GM19043 (cell line): Measurements from ENCODE around the gene CD63.

ENCODE experiments used
- ATAC-seq: cut with Tn5 transposase; IDR thresholded peaks from one replicate; pipeline ENCODE4 v1.9.1; 2021; ENCODE audit warnings: low read depth; ENCODE audit not compliant: unreplicated experiment

The CD63 gene

DNA sequence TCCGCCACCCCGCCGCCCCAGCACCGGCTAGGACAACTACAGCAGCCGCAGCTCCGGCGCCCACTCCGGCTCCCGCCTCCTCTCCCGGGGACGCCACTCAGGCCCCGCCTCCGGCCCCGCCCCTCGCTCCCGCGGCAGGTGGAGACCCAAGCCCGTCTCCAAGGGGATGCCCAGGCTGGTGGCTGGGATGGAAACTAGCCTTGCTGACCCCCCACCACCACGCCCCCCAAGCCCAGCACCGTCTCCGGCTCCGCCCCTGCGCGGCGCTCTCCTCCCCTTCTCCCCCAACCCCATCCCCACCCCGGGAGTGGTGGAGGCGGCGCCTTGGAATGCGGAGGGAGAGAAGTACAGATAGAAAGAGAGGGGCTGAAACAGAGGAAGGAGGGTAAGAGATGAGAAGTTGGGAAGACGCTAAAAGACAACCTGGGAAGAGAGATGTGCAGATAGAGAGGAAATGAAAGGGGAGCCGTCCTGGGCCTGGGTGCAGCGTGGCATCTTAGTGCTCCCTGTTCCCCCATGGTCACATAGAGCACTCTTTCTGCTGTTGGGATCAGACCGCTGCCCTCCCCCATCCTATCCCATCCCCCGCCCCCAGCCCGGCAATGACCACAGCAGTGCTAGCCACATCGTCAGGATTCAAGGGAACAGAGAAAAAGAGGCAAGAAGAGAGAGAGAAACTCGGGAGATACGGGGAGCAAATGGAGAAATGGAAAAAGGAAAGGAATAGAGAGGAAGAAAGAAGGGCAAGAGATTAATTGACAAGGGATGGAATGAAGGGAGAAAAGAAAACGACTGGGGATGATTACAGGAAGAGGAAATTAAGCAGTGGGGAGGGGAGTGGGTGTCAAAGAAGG, 20.7 kb downstream of the CD63 start, which contains the start of gene ITGA7:
ITGA7 (minus strand) TSS at position 64 of the 854 bp plus-strand sequence. CDS start 222 bp downstream, outside the sequence.
- ATAC-seq = peak; percentile 58

DNA sequence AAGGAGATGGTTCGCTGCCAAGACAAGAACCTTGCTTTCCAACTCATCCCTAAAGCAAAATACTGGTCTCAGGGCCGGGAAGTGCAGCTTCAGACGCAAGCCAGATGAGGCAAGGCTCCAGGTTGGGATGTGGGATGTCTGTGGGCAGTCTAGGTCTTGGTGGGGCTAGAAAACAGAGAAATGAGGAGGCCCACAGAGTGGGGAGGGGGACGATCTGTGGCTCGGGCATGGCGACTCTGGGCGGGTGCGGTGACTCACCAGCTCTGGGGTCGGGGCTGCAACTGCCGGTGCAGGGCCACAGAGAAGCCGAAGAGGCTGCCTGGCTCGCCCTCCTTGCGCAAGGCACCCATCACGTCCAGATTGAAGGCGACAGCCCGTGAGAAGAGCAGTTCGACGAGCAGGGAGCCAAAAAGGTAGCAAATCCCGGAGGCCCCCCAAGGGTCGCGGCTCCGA, 21.6 kb downstream of the CD63 start:
- ATAC-seq = no peak

DNA sequence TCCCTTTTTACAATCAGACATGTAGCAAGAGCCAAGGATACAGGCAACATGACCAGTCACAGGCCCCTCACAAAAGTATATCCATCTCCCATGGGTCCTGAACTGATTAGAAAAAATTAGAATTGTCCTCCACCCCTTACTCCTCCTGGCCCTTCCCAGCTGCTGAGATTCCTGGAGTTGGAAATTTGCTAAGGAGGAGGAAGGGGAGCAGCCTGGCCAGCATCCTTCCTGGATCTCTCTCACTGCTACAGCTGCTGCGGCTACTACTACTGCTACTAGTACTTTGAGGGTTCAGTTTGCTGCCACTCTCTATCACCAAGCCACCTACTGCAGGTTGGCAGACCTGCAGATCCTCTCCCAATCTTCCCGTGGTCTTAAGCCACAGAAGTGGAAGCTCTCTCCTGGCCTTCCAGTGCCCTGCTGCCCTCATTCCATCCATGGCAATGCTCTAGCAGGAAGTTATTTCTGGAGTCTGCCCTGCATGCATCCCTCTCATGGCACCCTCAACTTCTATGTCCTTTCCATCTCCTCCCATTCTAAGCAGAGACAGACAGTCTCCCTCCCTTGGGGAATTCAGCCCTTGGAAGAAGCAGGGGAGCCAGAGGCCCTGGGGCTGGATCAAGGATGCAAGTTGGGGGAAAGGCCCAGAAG, 22.1 kb downstream of the CD63 start:
- no peak for ATAC-seq

DNA sequence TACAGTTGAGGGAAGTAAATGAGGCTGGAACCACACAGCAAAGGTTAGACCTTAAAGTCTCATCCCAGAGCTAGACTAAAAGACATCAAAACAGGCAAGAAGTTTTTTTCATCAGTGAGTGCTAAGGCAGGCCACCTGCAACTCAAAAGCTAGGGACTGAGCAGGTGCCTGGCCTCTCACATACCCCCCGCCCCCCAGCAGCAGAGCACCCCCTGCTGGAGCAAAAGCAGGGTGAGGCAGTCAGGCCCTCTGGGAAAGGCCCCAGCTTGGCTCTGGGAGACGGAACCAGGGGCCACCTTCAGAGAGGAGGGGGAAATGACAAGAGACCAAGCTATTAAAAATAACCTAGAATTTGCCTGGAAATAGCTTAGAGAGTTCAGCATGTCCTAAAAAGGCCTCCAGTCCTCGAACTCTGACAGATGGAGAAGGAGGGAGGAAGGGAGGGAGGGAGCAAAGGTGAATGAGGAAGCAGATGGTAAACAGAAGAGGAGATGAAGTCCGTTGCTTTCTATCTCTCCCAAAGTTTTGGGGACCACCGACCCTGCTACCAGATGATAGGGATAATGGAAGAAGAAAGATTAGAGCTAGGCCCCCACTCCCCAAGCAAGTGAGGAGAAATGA, 22.9 kb downstream of the CD63 start:
- no peak for ATAC-seq

DNA sequence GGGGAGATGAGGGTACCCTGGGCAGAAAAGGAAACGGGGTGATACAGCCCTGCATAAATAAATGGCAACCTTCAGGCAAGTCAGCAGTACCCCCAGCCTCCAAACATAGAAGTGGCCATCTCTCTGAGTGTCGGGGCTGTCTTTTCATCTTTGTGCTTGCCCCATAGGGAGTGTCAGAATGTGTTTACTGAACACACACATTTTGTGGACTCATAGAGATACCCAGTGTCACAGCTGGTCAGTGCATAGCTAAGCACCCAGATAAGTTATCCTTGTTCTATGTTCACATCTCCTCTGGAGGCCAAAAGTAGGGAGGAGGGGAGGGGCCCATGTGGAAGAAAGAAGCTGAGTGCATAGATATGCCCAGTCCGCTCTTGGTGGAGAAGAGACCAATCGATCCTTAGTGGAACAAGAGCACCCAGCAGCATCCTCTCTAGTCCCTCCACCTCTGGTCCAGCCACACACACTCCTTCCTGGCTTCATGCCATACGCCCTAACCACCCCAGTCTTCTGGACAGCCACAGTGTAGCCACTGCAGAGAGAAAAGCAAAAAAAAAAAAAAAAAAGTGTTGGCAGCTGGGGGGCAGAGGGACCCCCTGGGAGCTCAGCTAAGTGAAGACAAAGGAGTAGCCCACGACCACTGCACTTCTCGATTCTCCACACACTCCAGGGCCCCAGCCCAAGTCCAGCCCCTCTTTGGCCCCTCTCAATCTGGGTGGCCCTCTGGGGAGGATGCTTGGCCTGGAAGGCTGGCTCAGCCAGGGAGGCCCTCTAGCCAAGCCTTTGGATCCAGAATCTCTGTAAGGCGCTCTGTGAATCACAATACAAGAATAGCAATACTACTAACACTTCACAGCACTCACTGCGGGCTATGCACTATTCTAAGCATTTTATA, 23.7 kb downstream of the CD63 start:
- no peak for ATAC-seq

DNA sequence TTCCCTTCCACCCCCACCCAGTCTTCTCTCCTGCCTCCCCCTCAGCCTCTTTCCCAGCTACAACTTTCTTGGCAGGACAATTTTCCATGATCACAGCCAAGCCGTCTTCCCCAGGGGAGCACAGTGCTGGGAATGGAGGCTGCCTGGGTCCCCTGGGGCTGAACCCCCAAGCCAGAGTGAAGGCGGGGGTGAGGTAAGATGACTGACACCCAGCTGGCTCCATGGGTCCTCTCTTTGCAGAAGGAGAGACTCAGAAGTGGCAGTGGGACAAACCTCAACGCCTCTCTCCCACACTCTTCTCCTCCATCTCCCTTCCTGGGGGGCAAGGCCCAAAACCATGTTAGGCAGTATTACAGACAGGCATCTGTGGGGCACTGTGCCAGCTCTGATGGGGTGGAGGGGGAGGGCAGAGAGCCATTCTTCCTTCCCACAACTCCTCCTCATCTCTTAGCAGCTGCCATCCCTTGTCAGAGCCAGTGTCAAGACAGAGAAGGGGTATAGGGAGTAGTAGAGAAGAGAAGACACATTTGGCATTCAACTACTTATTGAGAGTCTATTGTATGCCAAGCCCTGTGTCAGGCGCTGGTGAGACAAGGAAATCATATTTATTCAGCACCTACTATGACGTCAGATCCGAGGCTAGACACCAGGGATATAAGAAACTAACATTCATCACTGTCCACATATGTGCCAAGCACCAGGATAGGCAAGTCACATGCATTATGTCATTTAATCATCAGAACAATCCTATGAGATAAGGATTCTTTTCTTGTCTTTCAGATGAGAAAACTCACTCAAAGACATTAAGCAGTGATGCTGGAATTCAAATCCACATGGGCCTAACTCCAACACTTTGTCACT, 24.7 kb downstream of the CD63 start:
- ATAC-seq = no peak

DNA sequence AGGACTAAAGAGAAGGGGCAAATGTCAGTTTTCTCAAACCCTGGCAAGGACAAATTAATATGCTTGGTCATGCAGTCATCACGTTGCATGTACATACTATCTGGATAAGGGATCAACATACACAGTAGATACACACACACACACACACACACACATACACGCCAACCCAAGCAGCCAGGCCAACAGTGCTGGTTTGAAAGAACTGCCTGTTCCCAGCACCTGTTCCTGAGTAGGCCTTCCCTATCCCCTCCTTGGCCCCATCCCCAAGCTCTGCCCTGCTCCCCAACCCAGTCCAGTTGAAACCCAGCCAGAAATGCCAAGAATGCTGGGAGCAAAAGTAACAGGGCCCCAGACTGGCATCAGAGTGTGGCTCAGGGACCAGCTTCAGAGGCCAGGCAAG, 25.5 kb downstream of the CD63 start:
- ATAC-seq = no peak

DNA sequence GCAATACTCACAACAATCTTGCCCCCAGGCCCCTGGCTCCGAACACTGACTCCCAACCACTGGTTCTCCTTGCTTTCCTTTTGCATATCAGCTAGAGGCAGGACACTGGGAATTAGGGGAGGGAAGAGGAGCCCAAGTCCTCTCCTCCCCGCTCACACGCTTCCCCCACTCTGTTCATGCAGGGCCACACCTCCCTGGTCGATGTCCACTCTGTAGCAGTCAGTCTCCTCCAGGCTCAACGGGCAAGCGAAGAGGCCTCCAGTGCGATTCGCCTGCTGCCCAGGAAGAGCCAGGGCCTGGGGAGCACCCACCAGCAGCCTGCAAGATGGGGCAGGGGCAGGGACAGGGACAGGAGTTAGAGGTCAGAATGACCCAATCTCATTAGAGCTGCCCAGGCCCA, 25.9 kb downstream of the CD63 start:
- no peak for ATAC-seq

DNA sequence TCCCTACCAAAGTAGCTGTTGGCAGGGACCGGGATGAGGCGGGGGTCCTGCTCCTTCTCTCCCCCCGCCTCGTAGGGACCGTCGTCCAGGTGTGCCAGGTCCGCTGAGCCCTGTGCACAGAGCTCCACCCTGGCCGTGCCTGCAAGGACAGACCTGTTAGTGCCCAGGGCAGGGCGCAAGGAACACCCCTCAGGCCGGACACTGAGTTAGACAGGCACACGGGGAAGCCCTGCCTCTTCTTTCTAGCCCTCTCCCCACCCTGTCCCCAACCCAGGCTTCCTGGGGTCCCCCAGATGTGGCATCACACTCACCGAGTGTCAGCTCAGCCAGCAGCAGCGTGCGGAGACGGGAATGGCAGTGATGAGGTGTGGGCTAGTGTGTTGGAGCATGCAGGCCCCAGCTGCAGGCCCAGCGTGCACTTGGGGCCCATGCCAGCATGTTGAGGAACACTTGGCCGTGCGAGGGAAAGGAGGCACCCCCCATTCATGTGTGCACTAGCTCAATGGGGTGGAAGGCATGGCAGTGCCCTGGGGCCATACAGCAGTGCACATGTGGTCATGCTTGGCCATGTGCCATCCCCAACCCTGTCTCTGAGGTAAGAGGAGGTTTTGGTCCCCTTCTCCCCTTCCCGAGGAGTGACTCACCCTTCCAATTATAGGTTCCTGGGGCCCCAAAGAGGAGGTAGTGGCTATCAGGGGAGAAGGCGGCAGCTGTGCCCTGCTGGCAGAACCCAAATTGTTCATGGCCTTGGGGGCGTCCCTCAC, 28.4 kb downstream of the CD63 start:
- ATAC-seq = no peak

DNA sequence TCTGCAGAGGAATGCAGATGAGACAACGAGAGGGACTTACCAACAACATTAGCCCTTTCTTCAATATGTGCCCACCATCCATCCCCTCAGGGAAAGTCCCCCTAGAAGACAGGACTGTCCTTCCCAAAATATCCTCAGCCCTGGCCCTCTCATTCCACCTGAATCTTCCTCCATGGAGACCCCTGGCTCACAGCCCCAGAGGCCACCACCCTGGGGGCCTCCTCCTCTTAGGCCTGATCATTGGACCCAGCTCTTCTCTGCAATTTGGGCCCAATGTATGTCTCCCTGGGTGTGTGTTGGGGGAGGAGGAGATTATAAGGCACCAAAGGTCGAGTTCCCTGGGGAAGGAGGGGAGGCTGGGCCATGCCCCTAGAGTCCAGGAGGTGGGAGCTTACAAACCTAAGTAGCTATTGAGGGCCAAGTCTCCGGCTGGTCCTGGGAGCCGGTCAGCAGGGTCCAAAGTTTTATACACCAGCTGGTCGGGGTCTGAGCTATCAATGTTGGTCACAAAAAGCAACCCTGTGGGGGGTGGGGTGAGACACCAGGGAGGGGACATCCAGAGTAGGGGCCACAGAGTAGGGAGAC, 29.2 kb downstream of the CD63 start:
- no peak for ATAC-seq

DNA sequence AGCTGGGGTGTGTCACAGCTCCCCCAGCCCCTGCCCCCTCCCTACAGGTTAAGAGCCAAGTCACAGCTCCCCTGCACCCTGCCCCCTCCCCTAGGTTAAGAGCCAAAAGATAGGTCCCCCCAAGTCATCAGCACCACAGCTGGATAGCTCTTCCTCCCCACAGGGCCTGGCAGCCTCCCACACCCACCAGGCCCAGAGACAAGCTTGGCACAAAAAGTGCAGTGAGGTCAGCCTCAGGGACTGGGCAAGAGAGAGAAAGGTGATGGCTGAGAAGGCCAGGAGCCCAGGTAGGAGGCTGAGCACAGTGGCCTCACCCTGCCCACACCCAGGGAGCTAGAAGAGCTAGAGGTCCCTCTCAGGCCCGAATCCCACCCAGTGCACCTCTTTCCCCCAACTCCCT, 29.8 kb downstream of the CD63 start:
- no peak for ATAC-seq

DNA sequence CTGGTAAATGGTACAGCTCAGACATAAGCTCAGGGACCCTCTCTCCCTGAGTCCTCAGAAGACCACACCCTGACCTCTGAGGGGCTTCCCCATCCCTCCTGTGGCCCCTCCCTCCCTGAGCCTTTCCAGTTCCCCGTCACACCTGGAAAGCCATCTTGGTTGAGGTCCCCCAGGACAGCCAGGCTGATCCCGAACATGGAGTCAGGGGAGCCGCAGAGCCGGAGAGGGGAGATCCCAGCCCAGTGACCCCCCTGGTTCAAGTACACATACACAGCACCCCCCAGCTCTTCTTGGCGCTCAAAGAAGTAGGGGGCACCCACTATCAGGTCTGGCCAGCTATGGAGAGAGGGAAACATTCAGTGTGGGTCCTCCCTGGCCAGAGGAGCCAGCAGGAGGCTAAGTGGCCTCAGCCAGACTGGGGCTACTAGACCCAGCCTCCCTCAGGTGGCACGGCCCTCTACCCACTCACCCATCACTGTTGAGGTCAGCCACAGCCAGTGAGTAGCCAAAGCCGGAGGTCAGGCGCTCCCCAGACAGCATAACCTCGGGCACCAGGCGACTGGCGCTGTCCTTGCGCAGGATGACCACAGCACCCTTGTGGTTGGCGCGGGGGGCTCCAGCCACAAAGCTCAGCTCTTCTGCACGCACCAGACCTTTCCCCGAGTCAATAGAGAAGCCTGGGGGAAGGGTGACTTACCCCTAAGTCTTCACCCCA, 30.4 kb downstream of the CD63 start:
- no peak for ATAC-seq

DNA sequence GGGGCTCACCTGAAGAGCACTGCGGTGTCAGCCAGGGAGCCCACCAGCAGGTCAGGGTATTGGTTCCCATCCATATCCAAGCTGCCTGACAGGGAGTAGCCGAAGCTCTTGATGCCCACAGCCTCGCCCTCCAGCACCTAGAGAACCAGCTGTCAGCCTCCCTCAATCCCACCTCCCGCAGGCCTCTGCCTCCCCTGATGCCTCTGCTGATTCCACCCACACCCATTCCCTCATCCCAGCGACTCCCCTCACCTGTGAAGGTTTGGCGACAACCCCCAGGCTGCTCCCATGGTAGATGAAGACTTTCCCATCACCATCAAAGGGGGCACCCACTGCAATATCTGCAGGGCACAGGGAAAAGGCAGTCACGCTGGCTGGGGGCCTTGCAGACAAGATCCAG, 31.1 kb downstream of the CD63 start:
- ATAC-seq = no peak

DNA sequence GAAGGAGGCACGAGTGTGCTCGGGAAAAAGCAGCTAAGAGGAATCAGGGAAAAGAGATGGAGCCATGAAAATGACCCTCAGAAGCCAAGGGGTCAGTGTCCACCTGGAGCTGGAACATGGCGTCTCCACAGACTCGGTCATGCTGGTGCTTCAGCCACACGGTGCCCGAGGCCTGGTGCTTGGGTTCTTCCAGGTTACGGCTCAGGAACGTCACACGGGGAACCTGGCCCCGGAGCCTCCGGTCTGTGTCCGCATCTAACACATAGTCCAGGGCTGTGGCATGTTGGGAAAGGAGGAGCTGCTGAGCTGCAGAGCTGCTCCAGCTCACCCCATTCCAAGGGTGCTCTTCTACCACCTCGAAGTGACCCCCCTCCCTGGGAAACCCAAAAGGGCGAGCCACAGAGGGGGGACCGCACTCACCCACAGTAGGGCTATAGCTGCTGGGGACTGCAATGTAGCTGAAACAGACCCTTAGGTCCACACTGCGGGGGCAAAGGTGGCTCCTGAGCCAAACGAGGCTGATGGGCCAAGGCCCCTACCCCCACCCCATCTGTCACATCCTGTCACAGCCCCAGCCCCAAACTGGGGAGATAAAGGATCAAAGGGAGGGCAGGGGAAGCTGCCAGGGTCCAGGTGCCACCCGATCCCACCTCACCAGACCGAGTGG, 31.9 kb downstream of the CD63 start:
- no peak for ATAC-seq

DNA sequence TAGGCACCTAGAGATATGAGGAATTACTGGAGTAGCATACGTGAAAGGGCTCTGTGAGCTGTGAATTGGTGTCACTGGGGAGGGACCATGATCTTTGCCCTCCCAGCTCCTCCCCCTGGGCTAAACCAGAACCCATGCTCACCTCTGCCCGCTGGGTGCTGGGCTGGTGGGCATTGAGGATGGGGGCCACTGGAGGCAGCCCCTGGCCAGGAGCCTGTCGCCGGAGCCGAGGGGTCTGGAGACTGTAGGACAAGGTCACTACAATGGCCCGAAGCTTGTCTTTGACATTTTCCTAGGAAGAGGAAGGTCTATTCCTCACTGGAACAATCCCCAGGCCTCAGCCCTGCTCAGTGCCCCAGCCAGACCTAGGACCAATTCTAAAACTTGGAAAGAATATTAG, 32.7 kb downstream of the CD63 start:
- no peak for ATAC-seq

DNA sequence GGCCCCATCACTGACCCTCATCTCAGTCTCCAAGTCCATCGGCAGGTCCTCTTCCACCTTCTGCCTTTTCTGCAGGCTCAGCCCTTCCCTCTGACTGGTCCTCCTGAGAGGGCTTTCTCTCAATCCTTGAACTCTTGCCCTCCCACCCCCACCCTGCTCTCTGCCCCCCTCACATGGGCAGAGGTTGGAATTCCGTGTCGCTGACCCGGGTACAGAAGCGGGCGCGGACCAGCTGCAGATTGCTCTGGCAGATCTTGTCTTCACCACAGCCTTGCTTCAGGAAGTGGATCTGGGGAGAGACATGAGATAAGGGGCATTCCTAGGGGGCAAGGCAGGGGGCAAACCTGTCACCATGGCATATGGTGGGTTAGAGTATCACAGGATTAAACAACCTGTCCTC, 33.5 kb downstream of the CD63 start:
- no peak for ATAC-seq

DNA sequence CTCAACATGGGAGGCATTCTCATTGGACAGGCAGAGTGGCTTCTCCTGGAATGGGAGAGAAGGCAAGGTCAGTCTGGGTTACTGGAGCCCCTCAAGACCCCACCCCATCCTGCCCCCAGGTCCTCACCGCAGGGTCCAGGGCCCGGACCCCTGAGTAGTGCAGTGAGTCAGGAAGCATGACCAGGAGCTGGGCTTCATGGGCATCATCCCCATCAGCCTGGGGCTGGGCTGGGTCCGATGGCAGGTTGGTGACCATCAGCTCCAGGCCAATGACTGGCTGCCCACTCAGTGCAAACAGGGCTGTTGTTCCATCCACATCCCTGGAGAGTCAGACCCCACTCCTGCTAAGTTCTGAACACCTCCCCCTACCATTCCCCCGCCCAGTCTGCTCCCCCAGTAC, 34.2 kb downstream of the CD63 start:
- no peak for ATAC-seq

DNA sequence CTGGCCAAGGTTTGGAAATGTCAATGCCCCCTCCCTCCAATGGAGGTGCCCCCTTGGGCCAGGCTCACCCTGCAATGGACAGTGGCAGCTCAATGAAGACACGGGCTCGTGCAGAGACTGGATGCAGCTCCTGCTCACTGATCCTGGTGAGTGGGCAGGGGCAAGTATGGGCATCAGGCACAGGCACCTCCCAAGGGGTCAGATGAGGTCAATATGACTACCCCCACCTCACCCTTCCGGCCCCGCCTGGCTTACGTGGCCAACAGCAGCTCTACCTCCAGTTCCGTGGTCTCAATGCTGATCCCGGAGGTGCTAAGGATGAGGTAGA, 34.7 kb downstream of the CD63 start:
- ATAC-seq = no peak
